ENCODE measurements around the gene SLFNL1.

- TF ChIP-seq CTCF (IDR thresholded peaks at IDR 0.05; ENCODE audit: low read length) = no peak
- TF ChIP-seq EZH2 (IDR thresholded peaks at IDR 0.05; ENCODE audit: borderline replicate concordance, low read length) = no peak
Observed at GRCh38 chr1:40980068-40980452, 41.5 kb downstream of the SLFNL1 start.
